K562 (cell line): ENCODE results near the gene NTM.

ENCODE experiments used
- CTCF ChIP-seq, 3 experiments: IDR thresholded peaks in 2 of 3; conservative IDR thresholded peaks in 1 of 3; 2 replicates each; pipeline ENCODE4 v1.5.1; 2011 to 2012; ENCODE audit warnings: low read length in 3 of 3, mild to moderate bottlenecking in 3 of 3, control low read depth in 2 of 3, improper control_type of control experiment in 1 of 3, inconsistent platforms in 1 of 3, low read depth in 1 of 3, mixed read lengths in 1 of 3, moderate library complexity in 1 of 3; ENCODE audit not compliant: insufficient read depth in 2 of 3
- PHF8 ChIP-seq: fragments of 200-600 bp; sonication (generic); IDR thresholded peaks from 2 replicates; pipeline ENCODE4 v1.6.1; 2012; ENCODE audit warnings: mixed run types, mild to moderate bottlenecking, inconsistent platforms, low read length, moderate library complexity, borderline replicate concordance
- ZNF23 ChIP-seq: fragments of 250-450 bp; sonication (Bioruptor Pico); IDR thresholded peaks from 2 replicates; pipeline ENCODE4 v1.4.0; 2020; ENCODE audit warnings: mild to moderate bottlenecking

- TF ChIP-seq CTCF (IDR thresholded peaks at IDR 0.05 in 2 of 3, conservative IDR thresholded peaks at IDR 0.05 in 1 of 3; ENCODE audit: insufficient read depth in 2 of 3, low read depth in 1 of 3, low read length in 3 of 3) = no peak
- TF ChIP-seq PHF8 = no peak
- no peak for TF ChIP-seq ZNF23 (CRISPR knock-in tag)
Observed at GRCh38 chr11:131349368-131350086, 20.9 kb upstream of the NTM start.
